Dermis blood vessel endothelial cell (primary cell): ENCODE data around the gene COL5A2. TPM values are rescaled to one million over a fixed set of nuclear protein-coding genes. Genes with fewer than 3 reads are reported as not detected.

ENCODE experiments used
- DNase-seq: peaks from one replicate; pipeline ENCODE4 v3.0.0; 2010
- total RNA-seq: library from RNA; depleted of rRNA; stranded (reverse); fragments of >200 nt; gene quantifications from 2 replicates; pipeline ENCODE4 v1.2.3, GENCODE V29; 2014

The COL5A2 gene
- total RNA-seq, 1 donor from 2014 or later = 87.1 TPM

DNA sequence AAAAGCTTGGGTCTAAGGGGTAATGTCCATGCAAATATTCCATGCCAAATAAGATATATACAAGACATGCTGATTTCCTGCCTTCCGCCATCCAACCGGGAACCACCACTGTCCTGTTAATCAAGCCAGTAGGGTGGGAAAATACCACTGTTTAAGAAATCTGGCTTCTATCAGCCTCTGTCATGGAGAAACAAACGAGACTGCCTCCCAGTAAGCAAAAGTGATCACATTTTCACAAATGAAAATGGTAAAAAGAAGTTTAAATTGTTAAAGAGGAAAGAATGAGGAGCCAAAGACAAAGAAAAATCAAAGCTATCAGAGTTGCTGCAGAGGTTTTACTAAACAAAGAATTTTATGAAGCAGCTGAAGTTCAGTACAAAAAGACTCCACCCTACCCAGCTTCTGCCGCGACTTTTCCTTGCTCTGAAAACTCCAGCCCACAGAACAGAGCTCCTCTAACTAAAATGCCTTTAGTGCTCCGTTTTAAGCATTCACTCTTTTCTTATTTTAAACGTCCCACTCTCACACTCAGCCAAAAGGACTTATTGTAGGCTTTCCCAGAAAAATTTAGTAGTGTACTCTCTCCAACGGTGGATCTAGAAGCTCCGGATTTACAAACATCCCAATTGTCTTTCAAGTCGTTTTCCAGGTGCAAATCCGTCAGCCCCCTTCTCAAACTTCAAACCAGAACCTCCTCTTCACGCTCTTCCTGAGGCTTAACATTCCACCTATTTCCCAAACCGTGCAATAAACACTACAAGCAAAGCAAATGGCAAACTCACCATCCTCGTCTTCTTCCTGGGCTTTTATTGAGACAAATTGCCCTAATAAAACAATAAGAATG, 613 bp downstream of the COL5A2 start:
- peak; percentile 67 for DNase-seq

DNA sequence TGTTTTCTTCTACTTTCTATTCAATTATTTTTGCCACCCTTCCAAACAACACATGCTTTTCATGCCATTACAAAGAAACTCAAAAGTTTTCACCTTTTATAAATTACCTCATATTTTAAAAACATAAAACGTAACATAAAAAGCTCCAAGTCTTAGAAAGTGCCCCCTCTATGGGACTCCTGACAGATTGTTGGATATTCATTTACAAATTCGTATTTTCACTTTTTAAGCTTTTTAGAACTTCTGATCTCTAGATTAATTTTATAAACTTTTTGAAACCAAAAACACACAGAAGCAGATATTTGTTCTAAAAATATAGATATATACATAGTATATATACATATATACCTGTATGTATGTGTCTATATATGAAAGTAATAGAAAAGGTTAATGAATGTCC, 1.5 kb downstream of the COL5A2 start:
- DNase-seq = peak; percentile 55

- DNase-seq = no peak
Observed at GRCh38 chr2:189177251-189177840, 2.2 kb downstream of the COL5A2 start.

DNA sequence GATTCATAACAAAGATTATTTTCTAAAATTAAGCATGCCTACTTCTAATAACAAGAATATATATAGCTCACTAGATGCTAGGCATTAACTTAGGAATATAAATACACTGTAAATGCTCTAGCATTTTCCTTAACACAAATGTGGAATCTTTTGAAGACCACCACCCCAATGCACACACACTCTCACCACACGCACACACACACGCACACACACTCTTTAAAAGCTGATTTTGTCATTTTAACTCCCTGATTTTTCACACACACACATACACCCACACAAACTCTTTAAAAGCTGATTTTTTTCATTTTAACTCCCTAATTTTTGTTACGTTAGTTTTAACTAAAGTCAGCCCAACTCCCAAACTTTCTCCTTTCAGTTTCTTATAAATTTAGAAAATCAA, 3.0 kb downstream of the COL5A2 start:
- no peak for DNase-seq

DNA sequence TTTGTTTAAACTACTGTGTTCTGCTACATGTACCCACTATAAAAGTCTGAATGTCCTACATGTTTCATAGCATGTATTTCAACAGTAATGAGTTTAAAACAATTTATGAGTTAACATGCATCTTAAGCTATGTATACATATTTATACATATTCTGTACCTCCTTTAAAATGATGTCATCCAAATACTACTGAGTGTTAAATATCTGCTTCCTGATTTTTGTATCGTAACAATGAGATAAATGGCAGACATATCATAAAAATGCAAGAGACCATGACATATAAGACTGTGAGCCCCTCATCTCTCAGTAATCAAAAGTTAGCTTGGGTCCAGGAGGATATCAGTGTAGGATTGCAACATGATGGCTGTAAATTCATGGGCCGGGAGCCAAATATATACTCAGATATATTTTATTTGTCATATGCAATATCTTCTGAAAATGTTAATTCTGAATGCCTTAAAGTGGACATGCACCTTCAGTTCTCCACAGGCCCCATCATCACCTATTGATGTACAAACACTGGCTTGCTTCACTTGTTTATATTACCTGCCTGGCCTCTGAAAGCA, 3.6 kb downstream of the COL5A2 start:
- no peak for DNase-seq

DNA sequence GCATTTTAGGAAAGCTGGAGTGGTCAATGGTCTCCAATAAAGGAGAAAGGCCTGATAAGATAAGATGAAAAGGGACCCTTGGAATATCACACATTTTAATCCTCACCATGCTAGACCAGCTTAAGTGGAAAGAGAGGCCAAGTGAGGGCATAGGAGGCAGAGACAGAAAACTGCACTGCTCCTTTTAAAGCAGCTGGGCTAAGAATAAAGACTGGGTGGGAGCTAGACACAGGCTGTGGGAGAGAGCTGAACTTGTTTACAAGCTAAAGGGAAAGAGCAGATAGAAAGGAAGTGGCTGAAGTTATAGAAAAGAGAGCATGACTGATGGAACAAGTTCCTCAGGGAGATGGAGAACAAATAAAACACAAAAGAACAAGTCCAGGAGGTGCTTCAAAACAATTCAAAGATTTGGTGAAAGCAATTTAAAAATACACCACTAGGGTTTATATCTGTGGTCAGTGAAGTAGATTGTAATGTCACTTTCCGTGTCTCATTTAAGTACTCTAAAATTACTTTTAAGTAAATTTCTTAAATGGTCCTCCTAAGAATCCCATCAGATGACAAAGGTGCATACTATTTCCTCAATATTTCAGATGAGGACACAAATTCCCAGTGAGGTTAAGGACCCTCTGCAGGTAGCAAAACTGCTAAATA, 7.5 kb downstream of the COL5A2 start:
- DNase-seq = no peak

DNA sequence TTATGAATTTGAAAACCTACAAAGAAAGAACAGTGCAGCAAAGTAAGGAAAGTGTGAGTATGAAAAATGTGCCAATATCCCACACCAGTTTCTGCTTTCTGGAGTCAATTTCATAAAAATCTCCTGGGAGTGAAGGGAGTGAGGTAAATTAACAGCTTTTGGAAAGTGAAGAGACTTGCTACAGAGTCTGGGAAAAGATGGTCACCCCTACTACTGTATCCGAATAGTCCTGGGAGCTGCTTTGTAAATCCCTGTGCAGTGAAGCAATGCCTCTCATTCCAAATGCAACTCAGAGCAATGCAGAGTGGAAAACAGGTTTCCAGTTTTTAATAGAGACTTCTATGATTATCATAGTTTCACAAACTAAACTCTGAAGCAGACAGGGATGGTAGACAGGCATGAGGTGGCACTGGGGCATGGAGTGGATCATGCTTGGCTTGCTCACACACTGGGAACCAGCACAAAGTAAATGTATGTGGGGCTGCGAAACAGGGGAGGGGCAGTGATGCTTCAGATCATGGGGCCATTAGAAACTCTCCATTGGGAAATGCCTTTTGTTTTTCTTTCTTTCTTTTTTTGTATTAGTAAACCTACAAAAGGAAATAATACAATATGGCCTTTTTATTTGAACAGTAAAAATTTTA, 10.6 kb downstream of the COL5A2 start:
- DNase-seq = no peak

DNA sequence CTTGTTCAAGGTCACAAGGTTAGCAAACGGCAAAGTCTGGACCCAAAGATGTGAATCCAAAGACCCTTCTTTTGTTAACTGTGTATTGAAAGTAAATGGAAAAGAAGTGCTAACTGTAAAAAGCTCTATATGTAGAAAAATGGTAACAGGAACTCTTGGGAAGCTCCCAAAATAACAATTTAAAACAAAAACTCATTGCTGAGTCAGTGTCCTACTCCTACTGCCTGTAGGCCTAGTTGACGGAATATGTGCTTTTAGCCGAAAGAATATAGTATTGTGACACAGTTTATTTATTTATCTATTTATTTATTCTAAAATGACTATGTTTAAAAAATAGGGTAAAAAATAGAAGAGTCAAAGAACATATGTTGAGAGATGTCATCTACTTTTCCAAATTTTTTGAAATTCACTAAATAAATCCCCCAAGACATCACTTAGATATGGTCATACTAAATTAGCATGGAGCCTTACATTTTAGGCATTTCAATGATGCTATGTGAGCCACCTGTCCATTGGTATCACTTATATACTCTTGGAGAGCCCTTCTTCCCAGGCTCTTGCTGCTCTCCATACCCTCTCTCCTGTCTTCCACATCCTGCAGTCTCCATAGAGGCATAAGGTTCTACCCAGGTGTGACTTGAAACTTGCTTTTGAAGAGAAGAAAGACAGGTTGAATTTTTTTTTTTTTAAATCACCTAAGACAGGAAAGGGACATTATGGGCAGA, 13.7 kb downstream of the COL5A2 start:
- no peak for DNase-seq

DNA sequence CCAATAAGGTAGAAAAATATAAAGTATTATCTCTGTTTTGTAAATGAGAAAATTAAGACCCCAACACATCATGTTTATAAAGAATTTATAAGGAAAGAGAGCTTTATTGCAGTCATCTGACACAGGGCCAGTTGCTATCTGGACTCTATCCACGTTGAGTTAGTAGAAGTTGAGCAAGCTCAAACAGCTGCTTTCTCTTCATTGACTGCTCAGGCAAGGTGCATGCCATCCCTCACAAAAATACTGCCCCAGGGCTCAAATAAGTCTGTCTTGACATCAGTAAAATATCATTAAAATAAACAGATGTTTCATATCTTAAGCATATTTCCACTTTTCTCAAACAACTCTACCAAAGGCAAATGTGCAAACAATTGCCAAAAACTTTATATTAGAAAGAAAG, 14.8 kb downstream of the COL5A2 start:
- no peak for DNase-seq

DNA sequence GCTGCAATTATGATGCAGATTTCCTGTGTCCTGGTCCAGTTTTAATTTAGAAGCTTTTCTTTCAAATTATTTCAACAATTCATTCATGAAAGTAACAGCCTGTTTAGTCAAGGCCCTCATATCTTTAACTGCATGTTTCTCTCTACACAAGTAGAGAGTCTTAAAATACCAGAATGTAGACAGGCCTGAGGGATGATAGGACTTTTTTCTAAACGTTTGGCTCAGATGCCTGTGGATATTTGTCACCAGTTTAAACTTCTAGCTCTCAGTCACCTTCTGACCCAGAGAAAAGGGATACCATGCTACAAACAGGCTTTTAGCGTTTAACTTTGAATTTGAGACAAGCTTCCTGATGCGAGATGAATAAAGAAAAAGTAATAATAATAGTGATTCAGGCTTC, 15.7 kb downstream of the COL5A2 start:
- DNase-seq = peak; percentile 19

DNA sequence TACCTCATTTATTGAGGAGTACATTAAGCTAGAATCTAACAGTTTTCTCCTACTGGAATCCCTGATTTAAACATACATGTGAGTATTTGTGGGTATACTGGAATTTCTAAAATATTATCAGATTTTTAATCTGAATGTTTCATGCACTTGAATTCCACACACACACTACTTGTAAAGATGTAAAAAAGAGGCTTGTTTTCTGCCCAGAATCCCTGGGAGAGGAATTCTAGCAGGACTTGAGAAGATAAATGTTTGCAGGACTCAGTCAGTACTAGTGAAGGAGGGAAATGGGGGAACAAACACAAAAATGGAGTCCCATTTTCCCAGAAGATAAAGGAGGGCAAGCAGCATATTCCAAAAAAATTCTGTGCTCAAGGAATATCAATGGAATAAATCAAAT, 17.0 kb downstream of the COL5A2 start:
- DNase-seq = no peak

DNA sequence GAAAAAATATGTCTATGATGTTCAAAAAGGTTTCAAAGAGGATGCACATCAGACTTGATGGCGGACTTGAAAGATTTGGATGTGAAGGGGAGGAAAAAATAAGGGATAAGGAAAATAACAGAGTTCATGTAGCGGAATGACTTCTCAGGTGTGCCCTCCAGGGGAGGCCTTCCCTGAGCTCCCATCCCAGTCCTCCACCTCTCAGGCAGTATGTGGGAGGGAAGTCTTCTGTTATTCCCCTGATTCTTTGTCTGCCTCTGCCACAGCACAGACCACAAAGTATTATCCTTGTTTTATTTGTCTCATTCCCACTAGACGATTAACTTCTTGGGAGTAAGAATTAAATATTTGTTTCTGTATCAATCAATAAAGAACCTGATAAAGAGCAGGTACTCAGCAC, 17.7 kb downstream of the COL5A2 start:
- DNase-seq = no peak

GRCh38 chr2:189159717-189160116, 19.8 kb downstream of the COL5A2 start:
- DNase-seq = no peak

DNA sequence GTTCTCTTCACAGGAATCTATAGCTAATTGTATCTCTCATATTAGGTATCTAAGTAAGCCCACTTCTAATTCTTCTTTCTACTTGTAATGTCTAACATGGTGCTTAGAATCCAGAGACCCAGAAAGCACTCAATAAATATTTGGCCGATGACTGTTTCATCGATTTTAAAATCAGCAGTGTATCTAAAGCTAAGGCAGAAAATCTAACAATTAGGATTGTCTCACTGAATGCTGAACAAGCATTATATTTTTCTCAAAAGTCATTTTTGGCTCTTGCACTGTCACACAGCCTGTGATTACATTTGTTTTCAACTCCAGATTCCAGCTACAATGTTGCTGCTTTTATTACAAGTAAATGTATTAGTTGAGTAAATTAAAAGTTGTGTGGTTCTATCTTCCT, 20.3 kb downstream of the COL5A2 start:
- DNase-seq = no peak

DNA sequence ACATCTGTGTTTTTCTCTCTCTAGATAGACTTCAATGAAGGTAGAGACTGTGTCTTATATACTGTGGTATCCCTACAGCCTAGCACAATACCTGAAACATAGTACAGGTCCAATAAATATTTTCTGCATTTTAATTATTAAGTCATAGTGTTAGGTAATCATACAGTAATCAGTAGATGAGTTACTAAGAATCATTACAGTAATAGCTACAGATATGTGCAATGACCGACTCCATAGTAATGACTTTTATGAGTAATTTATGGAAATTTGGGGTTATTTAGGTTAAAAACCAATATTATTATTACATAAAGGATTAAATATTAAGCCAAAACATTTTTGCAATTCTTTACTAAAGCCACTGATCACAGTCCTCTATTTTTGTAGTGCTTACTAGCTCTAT, 21.6 kb downstream of the COL5A2 start:
- DNase-seq = no peak

GRCh38 chr2:189157456-189157855, 22.1 kb downstream of the COL5A2 start:
- no peak for DNase-seq

GRCh38 chr2:189155795-189156194, 23.8 kb downstream of the COL5A2 start:
- DNase-seq = no peak

GRCh38 chr2:189153619-189154018, 25.9 kb downstream of the COL5A2 start:
- no peak for DNase-seq

GRCh38 chr2:189152483-189152882, 27.1 kb downstream of the COL5A2 start:
- no peak for DNase-seq

- DNase-seq = no peak
Observed at GRCh38 chr2:189151906-189152305, 27.7 kb downstream of the COL5A2 start.

- DNase-seq = peak; percentile 22
Observed at GRCh38 chr2:189150033-189150432, 29.5 kb downstream of the COL5A2 start.

GRCh38 chr2:189147989-189148388, 31.6 kb downstream of the COL5A2 start:
- DNase-seq = no peak
